ENCODE results near the gene PEAK1.
A peak's percentile ranks its signal among the peaks of the same experiment; 100 is the strongest.

The PEAK1 gene

DNA sequence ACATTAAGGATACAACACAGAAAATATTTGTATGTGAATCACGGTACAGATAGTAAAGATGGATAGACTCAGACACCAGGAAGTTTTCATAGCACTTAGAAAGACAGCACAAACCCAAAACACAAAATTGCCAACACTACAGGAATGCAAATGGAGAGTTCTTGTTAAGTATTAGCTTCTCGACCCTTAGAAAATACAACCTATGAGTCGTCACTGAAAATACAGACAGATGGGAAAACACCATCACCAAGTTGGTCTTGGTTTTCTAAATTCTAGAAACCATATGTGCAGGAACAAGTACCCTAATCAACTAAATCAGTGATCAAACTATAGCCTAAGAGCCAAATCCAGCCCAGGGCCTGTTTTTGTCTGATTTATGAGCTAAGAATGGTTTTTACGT, 50.7 kb downstream of the PEAK1 start:
- TF ChIP-seq, protein P1, sequence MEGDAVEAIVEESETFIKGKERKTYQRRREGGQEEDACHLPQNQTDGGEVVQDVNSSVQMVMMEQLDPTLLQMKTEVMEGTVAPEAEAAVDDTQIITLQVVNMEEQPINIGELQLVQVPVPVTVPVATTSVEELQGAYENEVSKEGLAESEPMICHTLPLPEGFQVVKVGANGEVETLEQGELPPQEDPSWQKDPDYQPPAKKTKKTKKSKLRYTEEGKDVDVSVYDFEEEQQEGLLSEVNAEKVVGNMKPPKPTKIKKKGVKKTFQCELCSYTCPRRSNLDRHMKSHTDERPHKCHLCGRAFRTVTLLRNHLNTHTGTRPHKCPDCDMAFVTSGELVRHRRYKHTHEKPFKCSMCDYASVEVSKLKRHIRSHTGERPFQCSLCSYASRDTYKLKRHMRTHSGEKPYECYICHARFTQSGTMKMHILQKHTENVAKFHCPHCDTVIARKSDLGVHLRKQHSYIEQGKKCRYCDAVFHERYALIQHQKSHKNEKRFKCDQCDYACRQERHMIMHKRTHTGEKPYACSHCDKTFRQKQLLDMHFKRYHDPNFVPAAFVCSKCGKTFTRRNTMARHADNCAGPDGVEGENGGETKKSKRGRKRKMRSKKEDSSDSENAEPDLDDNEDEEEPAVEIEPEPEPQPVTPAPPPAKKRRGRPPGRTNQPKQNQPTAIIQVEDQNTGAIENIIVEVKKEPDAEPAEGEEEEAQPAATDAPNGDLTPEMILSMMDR (IDR thresholded peaks at IDR 0.05; ENCODE audit: control insufficient read depth, extremely low read depth, insufficient read depth) = no peak
- no peak overlapping the region for H3K4me3 ChIP-seq (ENCODE audit: low read depth, low read length)
- DNase-seq (ENCODE audit: low read depth) = no peak

DNA sequence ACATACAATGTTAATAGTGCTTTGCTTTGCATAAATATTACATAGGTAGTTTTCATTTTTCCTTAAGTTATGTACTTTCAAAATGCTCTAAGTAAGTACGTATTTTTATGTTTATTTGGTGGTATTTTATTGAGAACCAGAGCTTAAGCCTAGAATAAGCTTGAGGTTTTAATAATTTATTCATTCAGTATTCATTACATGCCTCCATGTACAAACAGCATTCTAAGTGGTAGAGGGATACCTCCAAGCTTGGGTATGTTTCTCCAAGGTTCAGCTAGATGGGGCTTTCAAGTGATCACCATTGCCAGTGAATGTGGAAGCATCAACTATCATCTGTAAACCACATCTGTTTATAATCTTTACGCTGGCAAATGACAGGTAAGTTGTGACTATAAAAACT, 52.3 kb downstream of the PEAK1 start:
- TF ChIP-seq, protein P1 (IDR thresholded peaks at IDR 0.05; ENCODE audit: control insufficient read depth, extremely low read depth, insufficient read depth) = no peak
- no peak overlapping the region for H3K4me3 ChIP-seq (ENCODE audit: low read depth, low read length)
- DNase-seq (ENCODE audit: low read depth) = peak; percentile 10

GRCh38 chr15:77361456-77361855, 58.4 kb downstream of the PEAK1 start:
- TF ChIP-seq, protein P1 (IDR thresholded peaks at IDR 0.05; ENCODE audit: control insufficient read depth, extremely low read depth, insufficient read depth) = no peak
- no peak overlapping the region for H3K4me3 ChIP-seq (ENCODE audit: low read depth, low read length)

GRCh38 chr15:77358545-77359240, 61.2 kb downstream of the PEAK1 start:
- TF ChIP-seq, protein P1 (IDR thresholded peaks at IDR 0.05; ENCODE audit: control insufficient read depth, extremely low read depth, insufficient read depth) = no peak
- DNase-seq (ENCODE audit: low read depth) = no peak

More at GRCh38 chr15:77361456-77361855, 58.4 kb downstream of the PEAK1 start:
- no peak for DNase-seq (ENCODE audit: low read depth)

DNA sequence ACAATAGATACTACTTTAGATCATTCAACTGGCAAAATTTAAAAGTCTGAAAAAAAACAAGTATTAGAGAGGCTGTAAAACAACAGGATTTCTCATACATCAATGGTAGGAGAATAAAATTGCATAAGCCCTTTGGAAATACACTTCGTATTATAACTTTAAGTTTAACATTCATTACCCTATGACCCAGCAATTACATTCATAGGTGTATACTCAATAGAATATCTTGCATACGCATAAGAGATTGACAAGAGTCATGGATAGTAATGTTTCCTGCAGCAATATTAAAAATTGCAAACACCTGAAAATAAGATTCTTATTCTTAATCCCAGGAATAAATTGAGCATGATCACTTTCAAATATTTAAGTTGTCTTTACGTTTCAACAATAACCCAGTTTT, 63.6 kb downstream of the PEAK1 start:
- H3K4me3 ChIP-seq (ENCODE audit: low read depth, low read length) = no peak overlapping the region
- TF ChIP-seq, protein P1 (IDR thresholded peaks at IDR 0.05; ENCODE audit: control insufficient read depth, extremely low read depth, insufficient read depth) = no peak
- no peak for DNase-seq (ENCODE audit: low read depth)

More at GRCh38 chr15:77358545-77359240, 61.2 kb downstream of the PEAK1 start:
- H3K4me3 ChIP-seq (ENCODE audit: low read depth, low read length) = no peak overlapping the region

DNA sequence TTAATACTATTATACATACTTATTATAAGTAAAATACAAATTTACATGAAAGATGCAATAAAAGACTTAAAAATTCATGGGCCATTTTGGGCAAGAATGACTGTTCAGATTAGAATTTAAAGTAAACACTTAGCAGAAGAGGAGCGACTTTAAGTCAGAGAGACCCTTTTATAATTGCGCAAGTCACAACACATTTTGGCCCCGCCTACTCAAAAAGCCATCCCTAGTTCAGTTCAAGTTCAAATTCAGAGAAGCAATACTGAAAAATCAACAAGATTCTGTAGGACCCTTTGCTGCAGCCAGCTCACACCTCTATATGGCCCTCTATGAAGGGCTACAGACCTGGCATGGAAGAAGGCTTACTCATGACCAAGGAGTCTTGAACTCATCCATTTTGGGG, 64.6 kb downstream of the PEAK1 start:
- TF ChIP-seq, protein P1 (IDR thresholded peaks at IDR 0.05; ENCODE audit: control insufficient read depth, extremely low read depth, insufficient read depth) = no peak
- no peak for DNase-seq (ENCODE audit: low read depth)
- H3K4me3 ChIP-seq (ENCODE audit: low read depth, low read length) = no peak overlapping the region

GRCh38 chr15:77354063-77354462, 65.8 kb downstream of the PEAK1 start:
- TF ChIP-seq, protein P1 (IDR thresholded peaks at IDR 0.05; ENCODE audit: control insufficient read depth, extremely low read depth, insufficient read depth) = no peak
- DNase-seq (ENCODE audit: low read depth) = no peak

More at GRCh38 chr15:77354063-77354462, 65.8 kb downstream of the PEAK1 start:
- no peak overlapping the region for H3K4me3 ChIP-seq (ENCODE audit: low read depth, low read length)
